DOHH2 (cell line): ENCODE data around the gene SF3B2.

Experiments used
- EZH2phosphoT487 ChIP-seq: fragments of 200-600 bp; sonication (generic); IDR thresholded peaks from 2 replicates; pipeline ENCODE4 v1.6.1; 2017; ENCODE audit warnings: borderline replicate concordance, mild to moderate bottlenecking, antibody characterized with exemption, low read length, moderate library complexity, mixed read lengths
- TF ChIP-seq, protein P1 (sequence below): fragments of 200-600 bp; sonication (generic); IDR thresholded peaks from one replicate; pipeline ENCODE4 v1.5.1; 2014; ENCODE audit warnings: antibody characterized with exemption, mild to moderate bottlenecking, low read depth, low read length; ENCODE audit not compliant: poor library complexity, severe bottlenecking

DNA sequence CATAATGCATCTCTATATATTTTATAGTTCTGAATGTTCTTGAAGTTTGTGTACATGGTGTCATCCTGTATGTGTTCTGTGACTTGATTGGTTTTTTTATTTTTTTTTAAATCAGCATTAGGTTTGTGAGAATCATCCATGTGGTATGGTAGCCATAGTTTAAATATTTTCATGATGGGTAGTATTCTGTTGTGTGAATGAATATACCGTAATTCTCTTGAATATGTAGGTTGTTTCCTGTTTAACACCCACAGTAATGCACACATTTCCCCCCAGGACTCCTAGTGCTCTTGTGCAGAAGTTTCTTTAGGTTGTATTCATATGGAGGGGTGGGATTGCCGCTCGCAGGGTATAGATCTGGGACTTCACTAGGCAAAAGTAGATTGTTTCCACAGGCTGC is 19.9 kb downstream of the SF3B2 start:
- TF ChIP-seq, protein P1, sequence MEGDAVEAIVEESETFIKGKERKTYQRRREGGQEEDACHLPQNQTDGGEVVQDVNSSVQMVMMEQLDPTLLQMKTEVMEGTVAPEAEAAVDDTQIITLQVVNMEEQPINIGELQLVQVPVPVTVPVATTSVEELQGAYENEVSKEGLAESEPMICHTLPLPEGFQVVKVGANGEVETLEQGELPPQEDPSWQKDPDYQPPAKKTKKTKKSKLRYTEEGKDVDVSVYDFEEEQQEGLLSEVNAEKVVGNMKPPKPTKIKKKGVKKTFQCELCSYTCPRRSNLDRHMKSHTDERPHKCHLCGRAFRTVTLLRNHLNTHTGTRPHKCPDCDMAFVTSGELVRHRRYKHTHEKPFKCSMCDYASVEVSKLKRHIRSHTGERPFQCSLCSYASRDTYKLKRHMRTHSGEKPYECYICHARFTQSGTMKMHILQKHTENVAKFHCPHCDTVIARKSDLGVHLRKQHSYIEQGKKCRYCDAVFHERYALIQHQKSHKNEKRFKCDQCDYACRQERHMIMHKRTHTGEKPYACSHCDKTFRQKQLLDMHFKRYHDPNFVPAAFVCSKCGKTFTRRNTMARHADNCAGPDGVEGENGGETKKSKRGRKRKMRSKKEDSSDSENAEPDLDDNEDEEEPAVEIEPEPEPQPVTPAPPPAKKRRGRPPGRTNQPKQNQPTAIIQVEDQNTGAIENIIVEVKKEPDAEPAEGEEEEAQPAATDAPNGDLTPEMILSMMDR: no peak
- no peak for TF ChIP-seq EZH2phosphoT487
